GM19238 (cell line): ENCODE results near the gene RCN1.

Experiments
- DNase-seq: peaks from one replicate; pipeline ENCODE4 v3.0.0; 2011; ENCODE audit warnings: low spot score; ENCODE audit not compliant: insufficient read length

The RCN1 gene

DNA sequence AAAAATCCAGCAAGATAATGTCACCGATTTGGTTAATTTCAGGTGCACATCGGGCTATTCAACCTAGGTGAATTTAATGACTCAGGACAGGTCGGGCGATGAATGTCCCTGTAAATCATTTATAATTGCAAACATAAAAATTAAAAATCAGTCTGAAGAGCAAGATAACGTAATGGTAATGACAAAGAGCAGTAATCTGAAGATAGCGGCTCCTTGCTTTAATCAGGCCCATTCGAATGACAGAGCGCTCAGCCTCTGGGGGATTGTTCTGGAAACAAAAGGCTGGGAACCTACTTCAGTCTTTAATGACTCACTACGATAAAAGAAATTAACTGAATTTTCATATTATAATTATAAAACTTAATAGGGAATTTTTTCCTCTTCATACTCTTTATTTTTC lies 61.3 kb downstream of the RCN1 start:
- DNase-seq: no peak

DNA sequence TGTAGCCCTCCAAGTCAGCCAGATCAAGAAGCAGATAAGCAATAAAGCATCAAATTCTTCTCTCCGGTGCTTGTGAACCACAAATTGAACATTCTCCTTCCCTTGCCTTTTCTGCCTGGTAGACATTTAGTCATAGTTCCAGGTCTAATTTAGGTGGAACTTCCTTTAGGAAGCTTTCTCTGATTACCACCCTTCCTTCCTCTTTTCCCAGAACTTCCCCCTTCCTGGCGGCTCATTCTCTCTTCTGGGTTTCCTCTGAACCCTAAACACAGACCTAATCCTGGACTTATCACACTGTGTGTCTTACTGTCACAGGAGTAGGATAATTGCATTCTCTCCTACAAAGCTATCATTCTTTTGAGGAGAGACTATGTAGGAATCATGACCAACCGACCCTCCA lies 61.9 kb downstream of the RCN1 start:
- no peak for DNase-seq

DNA sequence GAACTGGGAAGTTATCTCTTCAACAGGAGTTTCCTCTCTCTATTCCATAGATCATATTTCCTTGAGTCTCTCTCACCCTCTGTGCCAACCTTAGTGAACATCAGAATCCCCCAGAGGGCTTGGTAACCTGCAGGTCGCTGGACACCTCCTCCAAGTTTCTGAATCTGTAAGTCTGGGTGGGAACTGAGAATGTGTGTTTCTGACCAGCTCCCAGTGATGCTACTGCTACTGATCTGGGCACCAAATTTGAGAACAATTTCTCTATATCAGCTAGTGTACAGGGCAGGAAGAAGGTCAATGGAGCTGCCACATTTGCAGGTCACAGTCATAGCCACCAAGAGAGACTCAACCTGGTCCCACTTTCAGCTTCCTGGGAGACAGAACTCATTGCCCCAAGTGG lies 62.9 kb downstream of the RCN1 start:
- DNase-seq: no peak

DNA sequence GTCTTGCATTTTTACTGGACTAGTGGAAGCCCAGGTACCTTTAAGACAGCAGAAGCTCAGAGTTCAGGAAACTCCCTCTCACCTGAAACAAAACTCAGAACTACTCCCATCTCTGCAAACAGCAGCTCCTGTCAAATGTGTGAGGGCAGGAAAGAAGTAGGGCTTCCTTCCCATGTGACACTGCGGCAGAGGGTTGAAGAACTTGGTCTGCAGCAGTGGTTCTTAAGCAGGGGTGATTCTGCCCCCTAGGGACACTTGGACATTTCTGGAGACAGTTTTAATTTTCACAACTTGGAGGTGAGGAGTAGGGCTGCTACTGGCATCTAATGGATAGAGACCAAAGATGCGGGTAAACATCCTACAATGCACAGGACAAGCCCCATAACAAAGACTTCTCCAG lies 63.4 kb downstream of the RCN1 start:
- DNase-seq: no peak
